Liver (tissue), 9 donors: ENCODE measurements around the gene HNRNPA1L2. TPM values are rescaled to one million over a fixed set of nuclear protein-coding genes. Genes with fewer than 3 reads are reported as not detected.

Experiments used
- DNase-seq: peaks from one replicate; pipeline ENCODE4 v3.0.0-alpha.2; 2017; ENCODE audit warnings: low spot score
- H3K27ac ChIP-seq, 2 donors: one replicate each; pipeline ENCODE4 v1.7.0; 2013; ENCODE audit warnings: inconsistent platforms in 2 of 2, low read length in 2 of 2, control low read depth in 1 of 2, low read depth in 1 of 2, mild to moderate bottlenecking in 1 of 2
- H3K27me3 ChIP-seq, 4 donors: one replicate each; pipeline versions ENCODE4 v1.6.1 to v1.7.0; 2013; ENCODE audit warnings: low read length in 3 of 4, inconsistent platforms in 1 of 4, mild to moderate bottlenecking in 1 of 4, moderate library complexity in 1 of 4; ENCODE audit not compliant: control insufficient read depth in 4 of 4, insufficient read depth in 4 of 4
- H3K36me3 ChIP-seq, 4 donors: one replicate each; pipeline versions ENCODE4 v1.6.1 to v1.7.0; 2013; ENCODE audit warnings: low read length in 3 of 4, mild to moderate bottlenecking in 3 of 4, low read depth in 1 of 4, moderate library complexity in 1 of 4; ENCODE audit not compliant: control insufficient read depth in 4 of 4, insufficient read depth in 3 of 4
- H3K4me1 ChIP-seq, 4 donors: one replicate each; pipeline versions ENCODE4 v1.6.1 to v1.7.0; 2013; ENCODE audit warnings: low read length in 3 of 4, mild to moderate bottlenecking in 3 of 4, moderate library complexity in 1 of 4; ENCODE audit not compliant: control insufficient read depth in 4 of 4, insufficient read depth in 4 of 4
- H3K4me3 ChIP-seq, 3 donors: one replicate each; pipeline versions ENCODE4 v1.6.1 to v1.7.0; 2013; ENCODE audit warnings: low read length in 3 of 3, control low read depth in 1 of 3, low read depth in 1 of 3, mild to moderate bottlenecking in 1 of 3
- H3K9ac ChIP-seq, 2 donors: one replicate each; pipeline ENCODE4 v1.7.0; 2013; ENCODE audit warnings: low read length in 2 of 2, mild to moderate bottlenecking in 2 of 2, moderate library complexity in 2 of 2, control low read depth in 1 of 2, low read depth in 1 of 2
- H3K9me3 ChIP-seq, 4 donors: one replicate each; pipeline versions ENCODE4 v1.6.1 to v1.7.0; 2013; ENCODE audit warnings: low read length in 3 of 4; ENCODE audit not compliant: control insufficient read depth in 4 of 4
- ATF3 ChIP-seq: IDR thresholded peaks from 2 replicates; pipeline ENCODE4 v1.6.1; 2016; ENCODE audit warnings: antibody characterized with exemption
- CTCF ChIP-seq: fragments of 150-350 bp; IDR thresholded peaks from 2 replicates; pipeline ENCODE4 v1.5.1; 2017; ENCODE audit warnings: improper control_type of control experiment, low read depth, low read length; ENCODE audit not compliant: missing input control
- EGR1 ChIP-seq, 2 donors: IDR thresholded peaks; 2 replicates each; pipeline ENCODE4 v1.6.1; 2016 to 2018; ENCODE audit warnings: antibody characterized with exemption in 2 of 2, low read depth in 2 of 2
- FOXA1 ChIP-seq: IDR thresholded peaks from 2 replicates; pipeline ENCODE4 v1.6.1; 2016; ENCODE audit warnings: antibody characterized with exemption
- FOXA2 ChIP-seq: IDR thresholded peaks from 2 replicates; pipeline ENCODE4 v1.6.1; 2016; ENCODE audit warnings: antibody characterized with exemption
- GABPA ChIP-seq, 2 donors: IDR thresholded peaks in 1 of 2; conservative IDR thresholded peaks in 1 of 2; 2 replicates each; pipeline ENCODE4 v1.6.1; 2016; ENCODE audit warnings: antibody characterized with exemption in 2 of 2, mild to moderate bottlenecking in 1 of 2, moderate library complexity in 1 of 2
- HNF4A ChIP-seq, 2 donors: conservative IDR thresholded peaks; 2 replicates each; pipeline ENCODE4 v1.6.1; 2016; ENCODE audit warnings: antibody characterized with exemption in 2 of 2, mild to moderate bottlenecking in 2 of 2
- HNF4G ChIP-seq: IDR thresholded peaks from 2 replicates; pipeline ENCODE4 v1.6.1; 2016; ENCODE audit warnings: antibody characterized with exemption
- JUND ChIP-seq, 2 donors: IDR thresholded peaks; 2 replicates each; pipeline ENCODE4 v1.6.1; 2016; ENCODE audit warnings: antibody characterized with exemption in 2 of 2
- MAX ChIP-seq: IDR thresholded peaks from 2 replicates; pipeline ENCODE4 v1.6.1; 2016; ENCODE audit warnings: antibody characterized with exemption
- NR2F2 ChIP-seq: IDR thresholded peaks from 2 replicates; pipeline ENCODE4 v1.6.1; 2016; ENCODE audit warnings: antibody characterized with exemption
- RAD21 ChIP-seq, 2 donors: IDR thresholded peaks; 2 replicates each; pipeline ENCODE4 v1.6.1; 2016; ENCODE audit warnings: antibody characterized with exemption in 2 of 2, mild to moderate bottlenecking in 2 of 2
- REST ChIP-seq: IDR thresholded peaks from 2 replicates; pipeline ENCODE4 v1.6.1; 2016; ENCODE audit warnings: antibody characterized with exemption, mild to moderate bottlenecking
- RXRA ChIP-seq, 2 donors: IDR thresholded peaks; 2 replicates each; pipeline ENCODE4 v1.6.1; 2017 to 2018; ENCODE audit warnings: antibody characterized with exemption in 2 of 2, mild to moderate bottlenecking in 1 of 2
- SP1 ChIP-seq: IDR thresholded peaks from 2 replicates; pipeline ENCODE4 v1.6.1; 2018; ENCODE audit warnings: antibody characterized with exemption, mild to moderate bottlenecking
- TAF1 ChIP-seq: conservative IDR thresholded peaks from 2 replicates; pipeline ENCODE4 v1.6.1; 2016; ENCODE audit warnings: antibody characterized with exemption, mild to moderate bottlenecking
- YY1 ChIP-seq: IDR thresholded peaks from 2 replicates; pipeline ENCODE4 v1.6.1; 2016; ENCODE audit warnings: antibody characterized with exemption, mild to moderate bottlenecking
- ZBTB33 ChIP-seq: IDR thresholded peaks from 2 replicates; pipeline ENCODE4 v1.6.1; 2016; ENCODE audit warnings: antibody characterized with exemption
- WGBS: extraction: QIAGEN DNeasy Blood & Tissue Kit; methylation state at CpG from one replicate; pipeline ENCODE4 v1.1.7; 2013; 5-methylcytosine and 5-hydroxymethylcytosine counted together
- polyA plus RNA-seq, 2 donors: library from polyadenylated mRNA; stranded (reverse) in 1 of 2; unstranded in 1 of 2; fragments of 200-250 nt in 1 of 2; fragments of >200 nt in 1 of 2; fragmentation: Nextera tagmentation in 1 of 2; extraction: Ambion mirVana in 1 of 2; gene quantifications; one replicate each; pipeline versions ENCODE4 v1.2.1 to v1.2.3, GENCODE V29; 2013 to 2015
- total RNA-seq, 2 donors: library from RNA; depleted of rRNA; stranded (reverse); fragments of >200 nt; gene quantifications; one replicate each; pipeline ENCODE4 v1.2.3, GENCODE V29; 2014
- donor health status: healthy.
- donor health status: healthy.
- donor health status: healthy.
- donor health status: healthy.
- donor health status: healthy.

The HNRNPA1L2 gene
- total and polyA plus RNA-seq, 4 donors: 0.81 to 2.4 (median 1.2) TPM

GRCh38 chr13:52670726-52671125 lies 28.5 kb downstream of the HNRNPA1L2 start:
- Histone ChIP-seq H3K27ac (no peak overlapping the region), H3K9ac (no peak overlapping the region), H3K27me3 (no peaks in the 10 kb centered on the region), H3K4me3 (no peak overlapping the region), H3K36me3 (peaks cover 5 to 26% (median 22%) of the 10 kb centered on the region in 4 donors), H3K4me1 (no peaks in the 10 kb centered on the region), H3K9me3 (no peaks in the 10 kb centered on the region)
- TF ChIP-seq FOXA2 (no peak), RAD21 (IDR thresholded peaks at IDR 0.05) (no peak), YY1 (no peak), RXRA (IDR thresholded peaks at IDR 0.05) (no peak), REST (no peak), MAX (no peak)
- DNase-seq: no peak
- WGBS: 97% methylated on average over 8 of the region's 8 CpGs

- TF ChIP-seq REST (no peak), NR2F2 (no peak), FOXA1 (no peak), ATF3 (no peak), TAF1 (no peak), HNF4G (no peak), EGR1 (IDR thresholded peaks at IDR 0.05; ENCODE audit: low read depth in 2 of 2) (no peak), GABPA (IDR thresholded peaks at IDR 0.05 in 1 of 2, conservative IDR thresholded peaks at IDR 0.05 in 1 of 2) (no peak), CTCF (no peak), YY1 (no peak), HNF4A (conservative IDR thresholded peaks at IDR 0.05) (no peak), FOXA2 (no peak), MAX (no peak), RAD21 (IDR thresholded peaks at IDR 0.05) (no peak), ZBTB33 (no peak), JUND (IDR thresholded peaks at IDR 0.05) (no peak), SP1 (no peak), RXRA (IDR thresholded peaks at IDR 0.05) (no peak)
- 96% methylated on average over 1 of the region's 1 CpG for WGBS
- Histone ChIP-seq H3K9ac (no peak overlapping the region), H3K27me3 (no peaks in the 10 kb centered on the region), H3K4me3 (no peak overlapping the region), H3K4me1 (no peaks in the 10 kb centered on the region), H3K9me3 (no peaks in the 10 kb centered on the region), H3K36me3 (peaks cover 0 to 24% (median 21%) of the 10 kb centered on the region in 4 donors), H3K27ac (no peak overlapping the region)
- no peak for DNase-seq
These were observed 31.2 kb downstream of the HNRNPA1L2 start for GRCh38 chr13:52673465-52673864.
